ENCODE measurements around the gene MB. TPM values are rescaled to one million over a fixed set of nuclear protein-coding genes. Genes with fewer than 3 reads are reported as not detected.

Gene MB
- total and polyA plus RNA-seq, 2 experiments from 2014 or later: not detected

GRCh38 chr22:35628732-35629131 lies 11.6 kb upstream of the MB start:
- Histone ChIP-seq H3K79me2 (replicated peaks; ENCODE audit: insufficient read depth) (no peaks in the 10 kb centered on the region), H3K36me3 (ENCODE audit: insufficient read depth) (no peaks in the 10 kb centered on the region), H3K27me3 (ENCODE audit: insufficient read depth) (no peaks in the 10 kb centered on the region), H3K9me2 (ENCODE audit: insufficient read depth) (no peaks in the 10 kb centered on the region), H3K27ac (ENCODE audit: low read depth) (no peak overlapping the region), H3K4me1 (ENCODE audit: insufficient read depth) (no peaks in the 10 kb centered on the region; the same call in 1 of the 2 replicates), H3F3A (replicated peaks; ENCODE audit: low read depth) (no peaks in the 10 kb centered on the region), H2AFZ (no peak overlapping the region), H3K4me2 (no peak overlapping the region), H3K4me3 (no peak overlapping the region), H4K20me1 (replicated peaks; ENCODE audit: insufficient read depth) (no peaks in the 10 kb centered on the region)
- TF ChIP-seq JUNB (IDR thresholded peaks at IDR 0.05; ENCODE audit: unreplicated experiment) (no peak), POLR2AphosphoS5 (IDR thresholded peaks at IDR 0.05; ENCODE audit: low read depth) (no peak), ZNF462 (CRISPR knock-in tag; IDR thresholded peaks at IDR 0.05) (no peak), ETS1 (IDR thresholded peaks at IDR 0.05) (no peak), NANOG (IDR thresholded peaks at IDR 0.05; ENCODE audit: borderline replicate concordance) (no peak), STAT1 (IDR thresholded peaks at IDR 0.05; ENCODE audit: unreplicated experiment) (no peak), REST (IDR thresholded peaks at IDR 0.05; ENCODE audit: unreplicated experiment) (no peak), ZNF114 (CRISPR knock-in tag; IDR thresholded peaks at IDR 0.05) (no peak), CREB1 (CRISPR knock-in tag; IDR thresholded peaks at IDR 0.05; ENCODE audit: low read depth) (no peak)
- Mint-ChIP-seq H3K9me3 (peaks cover 4% of the 10 kb centered on the region), H3K27ac (no peak overlapping the region), H3K4me3 (no peak overlapping the region), H3K27me3 (ENCODE audit: insufficient read depth, low read depth, poor library complexity) (peaks cover 23% of the 10 kb centered on the region), H3K36me3 (ENCODE audit: low read depth) (no peaks in the 10 kb centered on the region; the same call in 2 of the 3 replicates), H3K4me1 (peaks cover 26% of the 10 kb centered on the region)
- no peak for DNase-seq (ENCODE audit: low spot score)
- ATAC-seq: no peak
